ENCODE data around the gene EPO. TPM values are rescaled to one million over a fixed set of nuclear protein-coding genes. Genes with fewer than 3 reads are reported as not detected.
"Not testable (repeated sequence)": the region's sequence is repeated elsewhere in the genome, so short reads cannot be mapped to it uniquely, and the experiment has no call there.

Gene EPO
- total RNA-seq, 1 donor from 2014 or later, result not detected

DNA sequence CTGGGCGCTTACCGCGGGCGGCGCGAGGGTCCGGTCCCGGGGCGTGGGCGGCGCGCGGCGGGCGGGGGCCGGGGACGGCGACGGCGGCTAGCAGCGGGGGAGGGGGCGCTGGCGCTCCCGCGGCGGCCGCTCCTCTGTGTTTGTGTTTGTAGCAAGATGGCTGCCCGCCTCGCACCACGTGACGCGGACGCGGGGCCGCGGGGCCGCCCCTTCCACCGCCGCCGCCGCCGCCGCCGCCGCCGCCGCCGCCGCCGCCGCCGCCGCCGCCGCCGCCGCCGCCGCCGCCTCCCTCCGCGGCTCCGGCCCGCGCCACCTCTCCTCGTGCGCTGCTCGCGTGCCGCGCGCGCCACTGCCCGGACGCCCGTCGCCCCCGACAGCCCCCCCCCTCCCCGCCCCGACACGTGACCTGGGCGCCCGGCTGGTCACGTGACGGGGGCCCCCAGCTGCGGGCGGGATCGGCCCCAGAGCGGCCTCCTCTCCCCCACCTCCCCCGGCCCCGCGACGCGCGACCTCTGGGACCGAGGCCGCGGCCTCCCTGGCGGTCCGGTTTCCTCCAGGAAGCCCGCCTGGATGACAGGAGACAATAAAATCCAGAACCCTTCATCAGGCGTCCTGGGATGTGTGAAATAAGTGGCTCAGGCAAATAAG lies 26.0 kb upstream of the EPO start, which contains the start of gene GIGYF1:
TSS of gene GIGYF1 (minus strand) at position 153 of the 648 bp plus-strand sequence. CDS start 6,012 bp downstream, outside the sequence.
- H3K4me3 Mint-ChIP-seq (ENCODE audit: unreplicated experiment), result peak within 1 kb of the TSS; percentile 98
- H3K4me1 Mint-ChIP-seq (ENCODE audit: low read depth, unreplicated experiment), result peaks cover 18% of the 10 kb centered on the region
- H3K27ac Mint-ChIP-seq (ENCODE audit: unreplicated experiment), result peak within 1 kb of the TSS; percentile 91
- peaks cover 14% of the 10 kb centered on the region for H3K27me3 Mint-ChIP-seq (ENCODE audit: unreplicated experiment)
- TF ChIP-seq, protein P1, sequence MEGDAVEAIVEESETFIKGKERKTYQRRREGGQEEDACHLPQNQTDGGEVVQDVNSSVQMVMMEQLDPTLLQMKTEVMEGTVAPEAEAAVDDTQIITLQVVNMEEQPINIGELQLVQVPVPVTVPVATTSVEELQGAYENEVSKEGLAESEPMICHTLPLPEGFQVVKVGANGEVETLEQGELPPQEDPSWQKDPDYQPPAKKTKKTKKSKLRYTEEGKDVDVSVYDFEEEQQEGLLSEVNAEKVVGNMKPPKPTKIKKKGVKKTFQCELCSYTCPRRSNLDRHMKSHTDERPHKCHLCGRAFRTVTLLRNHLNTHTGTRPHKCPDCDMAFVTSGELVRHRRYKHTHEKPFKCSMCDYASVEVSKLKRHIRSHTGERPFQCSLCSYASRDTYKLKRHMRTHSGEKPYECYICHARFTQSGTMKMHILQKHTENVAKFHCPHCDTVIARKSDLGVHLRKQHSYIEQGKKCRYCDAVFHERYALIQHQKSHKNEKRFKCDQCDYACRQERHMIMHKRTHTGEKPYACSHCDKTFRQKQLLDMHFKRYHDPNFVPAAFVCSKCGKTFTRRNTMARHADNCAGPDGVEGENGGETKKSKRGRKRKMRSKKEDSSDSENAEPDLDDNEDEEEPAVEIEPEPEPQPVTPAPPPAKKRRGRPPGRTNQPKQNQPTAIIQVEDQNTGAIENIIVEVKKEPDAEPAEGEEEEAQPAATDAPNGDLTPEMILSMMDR (IDR thresholded peaks at IDR 0.05; ENCODE audit: partially characterized antibody, unreplicated experiment), result no peak
- peaks cover 14% of the 10 kb centered on the region for H3K9me3 Mint-ChIP-seq (ENCODE audit: unreplicated experiment)
- H3K36me3 Mint-ChIP-seq (ENCODE audit: unreplicated experiment), result no peaks in the 10 kb centered on the region
- DNase-seq, result peak; percentile 79

DNA sequence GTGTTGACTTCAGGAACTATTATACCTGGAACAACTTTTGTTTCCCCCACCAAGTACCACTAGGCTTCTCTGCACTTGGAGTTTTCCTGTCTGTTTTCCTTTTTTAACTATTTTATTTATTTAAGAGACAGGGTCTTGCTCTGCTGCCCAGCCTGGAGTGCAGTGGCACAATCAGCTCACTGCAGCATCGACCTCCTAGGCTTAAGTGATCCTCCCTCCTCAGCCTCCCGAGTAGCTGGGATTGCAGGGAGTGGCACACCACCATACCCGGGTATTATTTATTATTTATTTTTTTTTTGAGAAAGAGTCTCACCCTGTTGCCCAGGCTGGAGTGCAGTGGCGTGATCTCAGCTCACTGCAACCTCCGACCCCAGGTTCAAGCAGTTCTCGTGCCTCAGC lies 24.1 kb upstream of the EPO start:
- peaks cover 14% of the 10 kb centered on the region for H3K9me3 Mint-ChIP-seq (ENCODE audit: unreplicated experiment)
- H3K36me3 Mint-ChIP-seq (ENCODE audit: unreplicated experiment), result no peaks in the 10 kb centered on the region
- H3K27ac Mint-ChIP-seq (ENCODE audit: unreplicated experiment), result no peak overlapping the region
- TF ChIP-seq, protein P1 (IDR thresholded peaks at IDR 0.05; ENCODE audit: partially characterized antibody, unreplicated experiment), result no peak
- no peak for DNase-seq
- no peak overlapping the region for H3K4me3 Mint-ChIP-seq (ENCODE audit: unreplicated experiment)
- H3K27me3 Mint-ChIP-seq (ENCODE audit: unreplicated experiment), result peaks cover 15% of the 10 kb centered on the region
- peaks cover 15% of the 10 kb centered on the region for H3K4me1 Mint-ChIP-seq (ENCODE audit: low read depth, unreplicated experiment)

DNA sequence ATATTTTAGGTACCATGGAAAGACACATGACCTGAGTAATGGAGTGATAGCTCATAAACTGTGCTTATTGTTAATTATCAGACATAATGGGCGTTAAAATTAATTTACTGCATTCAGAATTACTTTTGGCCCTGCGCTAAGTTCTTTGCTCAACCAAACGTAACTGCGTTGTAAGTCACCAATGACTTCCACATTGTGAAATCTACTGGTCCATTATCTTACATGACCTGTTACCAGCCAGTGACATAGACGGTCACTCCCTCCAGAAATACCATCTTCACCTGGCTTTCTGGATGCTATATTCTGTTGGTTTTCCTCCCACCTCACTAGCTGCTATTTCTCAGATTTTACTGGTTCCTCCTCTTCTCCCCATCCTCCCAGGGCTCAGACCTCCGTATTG lies 21.2 kb upstream of the EPO start:
- no peaks in the 10 kb centered on the region for H3K4me1 Mint-ChIP-seq (ENCODE audit: low read depth, unreplicated experiment)
- H3K36me3 Mint-ChIP-seq (ENCODE audit: unreplicated experiment), result no peaks in the 10 kb centered on the region
- no peak overlapping the region for H3K4me3 Mint-ChIP-seq (ENCODE audit: unreplicated experiment)
- TF ChIP-seq, protein P1 (IDR thresholded peaks at IDR 0.05; ENCODE audit: partially characterized antibody, unreplicated experiment), result no peak
- H3K27me3 Mint-ChIP-seq (ENCODE audit: unreplicated experiment), result peaks cover 9% of the 10 kb centered on the region
- H3K27ac Mint-ChIP-seq (ENCODE audit: unreplicated experiment), result no peak overlapping the region
- H3K9me3 Mint-ChIP-seq (ENCODE audit: unreplicated experiment), result peaks cover 7% of the 10 kb centered on the region
- DNase-seq, result no peak

DNA sequence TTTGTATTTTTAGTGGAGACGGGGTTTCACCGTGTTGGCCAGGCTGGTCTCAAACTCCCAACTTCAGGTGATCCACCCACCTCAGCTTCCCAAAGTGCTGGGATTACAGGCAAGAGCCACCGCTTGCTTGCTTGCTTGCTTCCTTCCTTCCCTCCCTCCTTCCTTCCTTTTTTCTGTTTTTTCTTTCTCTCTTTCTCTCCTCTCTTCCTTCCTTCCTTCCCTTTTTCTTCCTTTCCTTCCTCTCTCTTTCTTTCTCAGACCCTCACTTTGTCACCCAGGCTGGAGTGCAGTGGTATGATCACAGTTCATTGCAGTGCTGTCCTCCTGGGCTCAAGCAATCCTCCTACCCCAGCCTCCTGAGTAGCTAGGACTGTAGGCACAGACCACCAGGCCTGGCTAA lies 19.2 kb upstream of the EPO start:
- not testable (repeated sequence) for DNase-seq; H3K27ac Mint-ChIP-seq (ENCODE audit: unreplicated experiment); H3K9me3 Mint-ChIP-seq (ENCODE audit: unreplicated experiment); H3K4me3 Mint-ChIP-seq (ENCODE audit: unreplicated experiment); H3K4me1 Mint-ChIP-seq (ENCODE audit: low read depth, unreplicated experiment); H3K36me3 Mint-ChIP-seq (ENCODE audit: unreplicated experiment); H3K27me3 Mint-ChIP-seq (ENCODE audit: unreplicated experiment)

DNA sequence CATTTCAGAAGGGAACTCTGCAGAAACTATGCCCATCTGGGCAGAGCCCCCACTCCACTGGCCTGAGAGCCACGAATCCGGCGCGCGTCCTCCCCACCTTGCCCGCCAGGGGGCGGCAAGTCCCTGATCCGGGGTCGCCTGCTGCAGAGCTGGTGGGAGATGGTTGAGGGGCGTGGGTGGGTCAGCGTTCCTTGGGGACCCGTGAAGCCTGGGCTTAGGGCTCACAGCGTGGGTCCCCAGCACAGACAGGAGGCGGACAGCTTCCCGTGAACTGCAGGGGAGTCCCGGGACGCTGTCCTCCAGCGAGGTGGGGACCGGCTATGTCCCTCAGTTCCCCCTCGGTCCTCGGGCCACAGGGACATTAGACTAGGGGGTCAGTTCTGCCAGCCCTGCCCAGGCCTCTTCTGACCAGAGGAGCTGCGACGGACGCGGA lies 14.9 kb upstream of the EPO start:
- DNase-seq, result peak; percentile 94
- peak overlapping the region; percentile 96 for H3K4me3 Mint-ChIP-seq (ENCODE audit: unreplicated experiment)
- TF ChIP-seq, protein P1 (IDR thresholded peaks at IDR 0.05; ENCODE audit: partially characterized antibody, unreplicated experiment), result peak; percentile 99
- no peaks in the 10 kb centered on the region for H3K36me3 Mint-ChIP-seq (ENCODE audit: unreplicated experiment)
- peaks cover 6% of the 10 kb centered on the region for H3K4me1 Mint-ChIP-seq (ENCODE audit: low read depth, unreplicated experiment)
- H3K27me3 Mint-ChIP-seq (ENCODE audit: unreplicated experiment), result peaks cover 2% of the 10 kb centered on the region
- peak overlapping the region; percentile 17 for H3K27ac Mint-ChIP-seq (ENCODE audit: unreplicated experiment)
- no peaks in the 10 kb centered on the region for H3K9me3 Mint-ChIP-seq (ENCODE audit: unreplicated experiment)
